NK-92 treated with Interleukin-12 subunit alpha and Interleukin-12 subunit beta, amount 100 ng/mL, for 24 hours (cell line): ENCODE measurements around the gene HSPA8.
"Not testable (repeated sequence)": the region's sequence is repeated elsewhere in the genome, so short reads cannot be mapped to it uniquely, and the experiment has no call there.

ENCODE experiments used
- DNase-seq: peaks from one replicate; lab custom pipeline; 2025; lab: John Stamatoyannopoulos, UW

Gene HSPA8

DNA sequence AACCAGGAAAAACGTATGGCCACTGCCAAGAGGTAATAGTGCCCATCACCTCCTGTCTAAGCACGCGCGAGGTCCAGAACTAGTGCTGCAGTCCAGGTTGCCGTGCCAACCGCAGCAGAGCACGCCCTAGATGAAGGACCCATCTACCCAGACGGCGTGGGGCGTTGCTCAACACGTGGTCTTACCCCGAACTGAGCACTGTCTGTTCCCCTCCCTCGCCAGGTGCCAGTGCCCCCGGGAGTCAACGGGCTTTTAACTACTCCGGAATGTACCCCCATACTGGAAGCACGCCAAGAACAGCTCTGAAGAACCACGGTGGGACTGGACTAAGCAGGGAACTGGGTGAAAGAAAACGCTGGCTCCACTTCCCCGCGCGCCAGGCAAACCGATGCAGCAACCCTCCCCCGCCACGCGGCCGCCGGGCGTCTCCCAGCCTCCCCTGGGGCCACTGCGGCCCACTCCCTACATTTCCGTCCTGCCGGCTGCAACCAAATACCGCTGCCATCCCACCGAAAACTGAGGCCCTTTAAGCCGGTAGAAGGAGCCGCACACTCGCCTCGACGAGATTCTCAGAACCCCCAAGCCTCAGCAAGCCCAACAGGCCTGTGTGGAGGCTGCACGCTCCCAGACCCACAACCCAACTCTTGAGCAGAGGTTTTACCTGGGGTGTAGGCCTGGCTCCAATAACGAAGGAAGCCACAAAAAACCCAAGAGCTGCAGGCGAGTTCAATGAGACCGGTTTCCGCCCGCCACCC lies at the start of gene HSPA8:
Gene HSPA8, minus strand, starts transcription at position 734 of the 755 bp plus-strand sequence. CDS start 812 bp downstream, outside the sequence.
- DNase-seq, result peak; percentile 70

DNA sequence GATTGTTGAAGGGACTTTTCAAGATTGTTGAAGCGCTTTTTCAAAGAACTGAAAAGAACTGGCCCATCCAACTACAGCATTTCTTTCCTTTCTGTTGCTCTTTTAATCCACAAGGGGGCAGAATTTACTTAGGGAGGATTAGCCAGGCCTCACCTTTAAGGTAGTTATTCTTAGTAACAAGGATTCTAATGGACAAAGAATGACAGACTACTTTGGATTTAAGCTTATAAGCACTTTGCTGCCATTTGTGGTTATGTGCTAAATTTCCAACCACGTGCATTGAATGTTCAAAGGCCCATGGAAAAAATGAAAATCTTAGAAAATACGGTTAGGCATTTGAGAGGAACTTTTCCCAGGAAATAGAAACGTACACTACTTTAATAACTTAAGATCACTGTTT lies 49.5 kb upstream of the HSPA8 start:
- no peak for DNase-seq

- no peak for DNase-seq
Measured at GRCh38 chr11:123110397-123110796, 48.5 kb upstream of the HSPA8 start.

GRCh38 chr11:123107945-123108495 lies 46.1 kb upstream of the HSPA8 start:
- DNase-seq, result no peak

GRCh38 chr11:123104697-123105096 lies 42.8 kb upstream of the HSPA8 start:
- no peak for DNase-seq

DNA sequence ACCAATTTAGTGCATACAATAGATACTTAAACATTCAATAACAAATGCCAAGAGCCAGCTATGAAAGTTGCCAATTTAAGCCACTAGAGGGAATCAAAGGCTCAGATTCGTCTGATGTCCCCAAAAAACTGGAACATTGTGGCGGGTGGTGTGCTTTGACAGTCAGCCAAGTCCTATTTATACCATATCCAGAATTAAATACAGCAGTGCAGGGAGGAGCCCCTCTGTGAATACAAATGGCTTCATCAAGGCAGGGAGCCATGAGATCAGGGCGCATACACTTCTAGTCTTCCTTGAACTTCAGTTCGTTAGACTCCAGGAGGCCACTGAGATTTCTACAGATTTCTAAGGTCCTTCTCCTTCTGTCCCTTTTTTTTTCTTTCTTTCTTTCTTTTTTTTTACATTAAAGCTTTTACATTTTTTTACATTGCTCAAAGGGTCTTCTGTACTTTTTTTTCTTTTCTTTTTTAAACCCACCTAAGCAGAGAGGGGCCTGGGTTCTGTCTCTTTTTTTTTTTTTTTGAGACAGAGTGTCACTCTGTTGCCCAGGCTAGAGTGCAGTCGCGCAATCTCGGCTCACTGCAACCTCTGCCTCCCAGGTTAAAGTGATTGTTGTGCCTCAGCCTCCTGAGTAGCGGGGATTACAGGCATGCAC lies 41.5 kb upstream of the HSPA8 start:
- DNase-seq, result no peak

- no peak for DNase-seq
Measured at GRCh38 chr11:123100379-123101085, 38.6 kb upstream of the HSPA8 start.

GRCh38 chr11:123098990-123099389 lies 37.1 kb upstream of the HSPA8 start:
- DNase-seq, result no peak

DNA sequence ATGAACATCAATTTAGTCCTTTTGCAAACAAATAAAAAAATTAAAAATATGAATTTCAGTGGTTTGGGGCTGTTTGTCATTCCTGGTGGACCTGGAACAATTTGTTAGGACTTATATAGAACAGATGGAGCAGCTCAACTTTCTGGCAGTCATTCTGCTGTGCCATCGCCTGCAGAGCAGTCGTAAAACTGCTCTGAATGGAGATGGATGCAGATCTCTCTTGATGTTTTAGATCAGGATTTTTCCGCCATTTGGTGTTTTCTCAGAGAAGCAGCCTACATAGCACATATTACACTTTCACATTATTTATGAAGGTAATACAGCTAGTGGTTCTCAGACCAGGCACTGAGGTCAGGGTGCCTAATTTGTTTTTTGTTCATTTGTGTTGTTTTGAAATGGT lies 31.8 kb upstream of the HSPA8 start:
- DNase-seq, result no peak

- DNase-seq, result no peak
Measured at GRCh38 chr11:123091506-123091905, 29.6 kb upstream of the HSPA8 start.

GRCh38 chr11:123090168-123090567 lies 28.2 kb upstream of the HSPA8 start:
- not testable (repeated sequence) for DNase-seq

DNA sequence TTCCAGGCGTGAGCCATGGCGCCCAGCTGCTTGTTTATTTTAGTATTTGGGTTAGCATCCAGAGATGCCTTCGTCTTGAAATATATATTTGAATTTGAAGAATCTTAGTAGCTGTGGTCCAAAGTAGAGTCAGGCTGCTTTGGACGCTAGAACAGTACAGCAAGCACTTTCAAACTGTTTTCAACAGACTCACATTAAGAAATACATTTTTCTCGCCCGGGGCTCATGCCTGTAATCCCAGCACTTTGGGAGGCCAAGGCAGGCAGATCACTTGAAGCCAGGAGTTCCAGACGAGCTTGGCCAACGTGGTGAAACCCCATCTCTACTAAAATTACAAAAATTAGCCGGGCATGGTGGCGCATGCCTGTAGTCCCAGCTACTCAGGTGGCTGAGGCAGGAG lies 27.0 kb upstream of the HSPA8 start:
- DNase-seq, result not testable (repeated sequence)

DNA sequence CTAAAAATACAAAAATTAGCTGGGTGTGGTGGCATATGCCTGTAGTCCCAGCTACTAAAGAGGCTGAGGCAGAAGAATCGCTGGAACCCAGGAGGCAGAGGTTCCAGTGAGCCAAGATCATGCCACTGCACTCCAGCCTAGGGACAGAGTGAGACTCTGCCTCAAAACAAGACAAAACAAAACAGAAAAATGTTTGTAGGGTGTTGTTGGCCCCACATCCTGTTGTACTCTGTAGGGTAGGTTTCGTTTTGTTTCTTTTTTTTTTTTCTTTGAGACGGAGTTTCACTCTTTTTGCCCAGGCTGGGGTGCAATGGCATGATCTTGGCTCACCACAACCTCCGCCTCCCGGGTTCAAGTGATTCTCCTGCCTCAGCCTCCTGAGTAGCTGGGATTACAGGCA lies 25.7 kb upstream of the HSPA8 start:
- DNase-seq, result not testable (repeated sequence)

- no peak for DNase-seq
Measured at GRCh38 chr11:123086305-123086704, 24.4 kb upstream of the HSPA8 start.

GRCh38 chr11:123085497-123085896 lies 23.6 kb upstream of the HSPA8 start:
- DNase-seq, result no peak

- DNase-seq, result no peak
Measured at GRCh38 chr11:123084454-123084853, 22.5 kb upstream of the HSPA8 start.

GRCh38 chr11:123083623-123084029 lies 21.7 kb upstream of the HSPA8 start:
- DNase-seq, result no peak

GRCh38 chr11:123082977-123083376 lies 21.0 kb upstream of the HSPA8 start:
- DNase-seq, result no peak

DNA sequence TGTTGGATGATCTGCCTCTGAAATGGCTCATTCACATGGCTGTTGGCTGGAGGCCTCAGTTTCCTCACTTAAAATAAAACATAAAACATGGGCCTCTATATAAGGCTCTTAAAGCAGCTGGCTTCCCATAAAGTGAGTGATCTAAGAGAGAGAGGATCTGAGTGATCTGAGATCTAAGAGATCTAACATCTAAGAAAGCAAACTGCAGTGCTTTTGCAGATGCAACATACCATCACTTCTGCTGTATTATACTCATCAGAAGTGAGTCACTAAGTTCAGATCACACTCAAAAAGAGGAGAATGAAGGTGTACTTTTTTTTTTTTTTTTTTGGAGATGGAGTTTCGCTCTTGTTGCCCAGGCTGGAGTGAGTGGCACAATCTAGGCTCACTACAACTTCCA lies 18.1 kb upstream of the HSPA8 start:
- DNase-seq, result no peak

DNA sequence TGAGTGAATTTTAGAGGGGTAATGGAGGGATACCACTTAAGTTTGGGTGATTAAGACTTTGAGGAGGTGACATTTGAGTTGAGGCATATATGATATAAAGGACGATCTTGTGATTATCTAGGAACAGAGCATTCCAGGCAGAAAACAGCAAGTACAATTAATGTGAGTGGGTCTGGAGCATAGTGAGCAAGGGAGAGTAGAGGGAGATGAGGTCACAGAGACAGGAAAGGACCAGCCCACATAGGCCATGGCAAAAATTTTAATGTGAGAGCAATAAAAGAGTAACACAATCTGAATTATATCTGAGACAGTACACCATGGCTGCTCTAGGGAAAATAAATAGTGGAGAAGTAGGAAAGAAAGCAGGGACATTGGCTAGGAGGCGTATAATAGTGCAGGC lies 14.5 kb upstream of the HSPA8 start:
- no peak for DNase-seq

- DNase-seq, result no peak
Measured at GRCh38 chr11:123073343-123074057, 11.6 kb upstream of the HSPA8 start.

DNA sequence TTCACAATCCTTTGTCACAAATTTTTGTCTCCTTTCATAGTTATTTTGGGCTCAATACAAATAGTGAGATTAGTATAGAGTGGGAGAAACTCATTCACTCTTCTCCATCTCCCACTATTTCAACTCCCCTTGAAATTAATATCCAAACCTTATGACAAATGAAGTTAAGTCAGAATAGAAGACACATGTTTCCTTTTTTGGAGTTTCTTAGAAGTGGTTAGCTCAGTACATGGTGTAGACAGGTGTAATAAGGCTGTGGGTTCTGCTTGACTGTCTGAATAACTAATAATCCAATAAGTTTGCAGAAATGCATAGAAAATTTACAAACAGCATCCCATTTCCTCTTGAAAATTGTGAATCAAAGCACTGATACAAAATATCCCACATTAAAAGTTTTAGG lies 10.8 kb upstream of the HSPA8 start:
- no peak for DNase-seq
